GM13976 (cell line): ENCODE measurements around the gene DAPK1.

Experiments
- DNase-seq: peaks from one replicate; pipeline ENCODE4 v3.0.0; 2012; ENCODE audit warnings: low spot score
- in situ Hi-C: fragments of 300-500 bp; cut with MboI; formaldehyde crosslinking; loops from one replicate; pipeline ENCODE4 v1.12.0; 2022; ENCODE audit warnings: low sequenced_read_pairs, mixed read lengths, inconsistent platforms; ENCODE audit not compliant: unreplicated experiment
- TF ChIP-seq, protein P1 (sequence below): IDR thresholded peaks from 2 replicates; pipeline ENCODE4 v1.5.1; 2012; ENCODE audit warnings: borderline replicate concordance, mild to moderate bottlenecking; ENCODE audit not compliant: insufficient read depth; ENCODE audit errors: extremely low read depth, missing control alignments, control extremely low read depth

DAPK1 gene

DNA sequence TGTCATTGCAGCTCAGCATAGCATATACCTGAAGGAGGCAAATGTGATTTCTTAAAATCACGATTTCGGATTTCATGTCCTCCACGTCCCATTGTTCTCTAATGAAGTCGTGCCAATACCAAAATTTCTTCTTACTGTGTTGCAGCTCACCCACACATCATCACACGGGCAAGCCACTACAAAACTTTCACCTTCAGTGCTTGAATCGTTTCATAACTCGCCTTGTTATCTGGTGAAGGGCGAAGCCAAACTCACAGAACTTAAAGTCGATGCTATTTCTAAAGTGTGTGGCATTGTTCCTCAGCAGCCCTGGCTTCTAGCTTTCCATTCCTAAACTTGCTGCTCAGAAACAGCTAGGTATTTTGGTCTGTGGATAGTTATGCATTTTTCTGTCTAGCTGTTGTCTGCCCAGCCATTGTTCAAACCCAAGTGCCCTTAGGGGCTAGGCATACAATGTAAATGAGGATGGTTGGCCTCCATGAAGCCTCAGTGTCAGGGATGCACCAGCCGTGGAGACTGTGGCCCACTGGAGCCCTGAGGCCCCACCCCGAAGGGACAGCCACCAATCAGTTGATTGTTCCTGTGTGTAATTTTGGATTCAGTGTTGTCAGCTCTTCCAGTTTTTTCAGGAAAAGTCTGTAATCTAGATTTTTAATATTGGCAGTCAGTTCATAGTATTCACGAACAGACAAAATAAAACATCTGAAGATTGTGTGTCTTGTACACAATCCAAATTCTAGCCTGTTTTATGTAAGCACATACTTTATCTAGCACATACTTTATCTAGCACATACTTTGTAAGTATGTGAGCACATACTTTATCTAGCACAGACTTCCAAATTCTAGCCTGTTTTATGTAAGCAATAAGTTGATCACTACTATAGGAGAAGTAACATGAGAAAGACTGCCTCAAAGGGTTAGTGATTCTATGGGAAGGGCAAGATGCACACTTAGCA is 112.8 kb downstream of the DAPK1 start:
- TF ChIP-seq, protein P1, sequence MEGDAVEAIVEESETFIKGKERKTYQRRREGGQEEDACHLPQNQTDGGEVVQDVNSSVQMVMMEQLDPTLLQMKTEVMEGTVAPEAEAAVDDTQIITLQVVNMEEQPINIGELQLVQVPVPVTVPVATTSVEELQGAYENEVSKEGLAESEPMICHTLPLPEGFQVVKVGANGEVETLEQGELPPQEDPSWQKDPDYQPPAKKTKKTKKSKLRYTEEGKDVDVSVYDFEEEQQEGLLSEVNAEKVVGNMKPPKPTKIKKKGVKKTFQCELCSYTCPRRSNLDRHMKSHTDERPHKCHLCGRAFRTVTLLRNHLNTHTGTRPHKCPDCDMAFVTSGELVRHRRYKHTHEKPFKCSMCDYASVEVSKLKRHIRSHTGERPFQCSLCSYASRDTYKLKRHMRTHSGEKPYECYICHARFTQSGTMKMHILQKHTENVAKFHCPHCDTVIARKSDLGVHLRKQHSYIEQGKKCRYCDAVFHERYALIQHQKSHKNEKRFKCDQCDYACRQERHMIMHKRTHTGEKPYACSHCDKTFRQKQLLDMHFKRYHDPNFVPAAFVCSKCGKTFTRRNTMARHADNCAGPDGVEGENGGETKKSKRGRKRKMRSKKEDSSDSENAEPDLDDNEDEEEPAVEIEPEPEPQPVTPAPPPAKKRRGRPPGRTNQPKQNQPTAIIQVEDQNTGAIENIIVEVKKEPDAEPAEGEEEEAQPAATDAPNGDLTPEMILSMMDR: no peak
- in situ Hi-C loops: no loop called here
- no peak for DNase-seq

DNA sequence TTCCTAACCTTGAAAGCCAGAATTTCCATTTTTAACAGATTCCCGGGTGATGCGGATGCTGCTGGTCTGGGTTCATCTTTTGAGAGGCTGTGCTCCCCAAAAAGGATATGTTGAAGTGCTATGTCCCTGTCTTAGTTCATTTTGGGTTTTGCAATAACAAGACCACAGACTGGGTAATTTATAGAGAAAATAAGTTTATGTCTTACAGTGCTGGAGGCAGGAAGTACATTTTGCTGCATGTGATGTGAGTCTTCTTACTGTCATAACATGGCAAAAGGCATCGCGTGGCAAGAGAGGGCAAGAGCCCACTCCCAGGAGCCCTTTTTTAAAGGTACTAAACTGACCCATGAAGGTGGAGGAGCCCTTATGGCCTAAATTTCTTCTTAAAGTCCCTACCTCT is 114.1 kb downstream of the DAPK1 start:
- TF ChIP-seq, protein P1: no peak
- no peak for DNase-seq
- in situ Hi-C loops: no loop called here

DNA sequence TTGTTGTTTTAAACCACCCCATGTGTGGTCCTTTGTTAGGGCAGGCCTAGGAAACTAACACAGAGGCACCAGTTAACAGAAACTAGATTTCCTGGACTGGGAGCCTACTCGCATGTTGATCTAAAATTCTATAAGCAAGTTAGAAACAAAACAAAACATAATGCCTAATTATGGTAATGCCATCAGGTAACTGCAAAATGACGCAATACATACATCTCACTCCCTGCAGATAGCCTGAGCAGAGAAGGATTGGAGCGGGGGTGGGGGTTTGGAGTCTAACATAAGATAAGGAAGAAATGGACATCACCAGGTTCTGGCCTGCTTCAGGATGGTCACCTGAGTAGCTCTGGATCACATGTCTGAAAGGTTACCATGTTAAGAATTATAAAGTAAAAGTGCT is 114.9 kb downstream of the DAPK1 start:
- TF ChIP-seq, protein P1: no peak

DNA sequence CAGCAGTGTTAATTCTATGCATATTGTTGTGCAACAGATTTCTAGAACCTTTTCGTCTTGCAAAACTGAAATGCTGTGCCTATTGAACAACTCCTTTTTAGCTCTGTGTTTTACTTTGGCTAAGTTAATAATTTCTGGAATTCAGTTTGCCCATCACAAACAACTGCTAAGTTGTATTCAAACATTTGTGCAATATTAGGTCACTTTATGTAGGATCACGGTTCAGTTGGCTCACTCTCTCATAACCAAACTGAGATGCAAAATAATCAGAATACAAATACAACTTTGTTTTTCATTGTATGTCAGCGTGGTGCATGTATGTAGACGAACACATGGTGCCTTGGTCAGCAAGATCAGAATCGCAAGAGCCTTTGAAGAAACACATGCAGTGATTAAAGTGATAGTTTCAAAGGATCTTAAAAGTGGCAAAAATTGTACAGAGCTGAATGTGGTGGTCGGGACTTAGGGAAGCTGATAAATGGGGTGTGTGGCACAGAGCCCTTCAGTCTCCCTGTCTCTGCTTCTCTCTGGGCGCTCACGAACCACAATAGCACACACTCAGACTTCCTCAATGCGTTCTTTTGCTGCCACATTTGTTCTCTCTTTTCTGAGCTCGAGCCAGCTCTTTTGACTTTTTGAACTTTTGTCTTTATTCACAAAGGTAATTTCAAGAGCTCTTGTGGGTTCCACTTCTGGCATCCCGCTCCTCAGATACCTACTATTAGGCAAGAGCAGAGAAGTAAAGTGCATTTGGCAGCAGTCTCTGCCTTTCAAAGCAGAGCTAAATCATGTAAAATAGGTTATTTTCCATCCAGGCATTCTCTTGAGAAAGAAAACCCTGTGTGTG is 115.8 kb downstream of the DAPK1 start:
- DNase-seq: no peak
- TF ChIP-seq, protein P1: no peak
- in situ Hi-C loops: no loop called here

More for the DNA sequence above, 114.9 kb downstream of the DAPK1 start:
- in situ Hi-C loops: no loop called here
- no peak for DNase-seq

DNA sequence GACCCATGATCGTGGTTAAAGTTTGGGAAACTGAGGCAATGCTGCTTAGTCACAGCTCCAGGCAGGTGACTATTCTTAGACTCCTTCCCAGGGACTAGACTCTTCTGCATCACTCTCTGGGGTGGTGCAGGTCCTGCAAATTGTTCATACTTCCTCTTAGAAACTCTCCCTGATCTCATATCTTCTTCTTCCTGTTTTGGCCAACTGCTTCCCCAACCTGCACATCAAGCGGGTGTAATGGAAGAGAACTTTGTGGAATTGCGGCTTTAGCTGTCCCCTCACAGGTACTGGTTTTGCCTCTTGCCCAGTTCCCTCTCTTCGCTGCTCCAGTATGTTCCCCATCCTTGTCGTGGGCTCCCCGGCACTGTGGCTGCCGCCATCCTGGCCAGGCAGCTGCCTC is 116.7 kb downstream of the DAPK1 start:
- in situ Hi-C loops: no loop called here
- no peak for DNase-seq

DNA sequence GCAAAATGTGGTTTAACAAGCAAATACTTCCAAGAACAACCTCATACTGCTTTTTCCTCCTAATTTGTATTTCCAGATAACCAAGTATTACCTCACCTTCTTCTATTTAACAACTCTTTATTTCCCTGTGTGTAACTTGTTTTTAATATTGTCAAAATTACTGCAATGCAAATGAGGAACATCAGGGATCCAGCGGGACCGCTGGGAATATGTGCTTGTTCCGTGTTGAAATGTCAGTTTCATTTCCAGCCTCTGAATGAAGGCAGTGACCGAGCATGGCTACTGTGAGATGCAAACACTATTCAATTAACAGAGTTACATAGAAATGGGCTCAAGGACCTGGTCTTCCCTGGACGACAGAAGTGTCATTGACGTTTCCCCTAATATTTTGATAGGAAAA is 117.5 kb downstream of the DAPK1 start:
- in situ Hi-C loops: no loop called here
- DNase-seq: no peak

More for the DNA sequence above, 116.7 kb downstream of the DAPK1 start:
- TF ChIP-seq, protein P1: no peak

More for the DNA sequence above, 117.5 kb downstream of the DAPK1 start:
- TF ChIP-seq, protein P1: no peak
